SK-N-SH (cell line): Measurements from ENCODE around the gene KRT73. TPM values are rescaled to one million over a fixed set of nuclear protein-coding genes. Genes with fewer than 3 reads are reported as not detected.

Experiments
- CTCF ChIA-PET: fragments of 300-600, 350-600 bp; formaldehyde crosslinking; extraction: SDS; loops from one replicate; lab custom pipeline; 2021; lab: Yijun Ruan, JAX
- POLR2A ChIA-PET: fragments of 350-600 bp; sonication (Branson Sonifier 250); formaldehyde crosslinking; extraction: SDS; loops from one replicate; lab custom pipeline; 2020; ENCODE audit warnings: antibody characterized with exemption, inconsistent platforms; lab: Yijun Ruan, JAX
- DNase-seq: peaks from one replicate; pipeline ENCODE4 v3.0.0; 2012
- H2AFZ ChIP-seq: fragments of 200-600 bp; sonication (generic); 2 replicates; pipeline ENCODE4 v1.8.1; 2016; ENCODE audit warnings: antibody characterized with exemption, mild to moderate bottlenecking, low read depth
- H3F3A ChIP-seq: fragments of 200-600 bp; sonication (generic); replicated peaks from 2 replicates; pipeline ENCODE3; 2016; ENCODE audit warnings: antibody characterized with exemption, mild to moderate bottlenecking; ENCODE audit not compliant: insufficient read depth
- H3K27ac ChIP-seq, 2 experiments: fragments of 200-500 bp in 1 of 2; fragments of 200-600 bp in 1 of 2; sonication (Bioruptor generic) in 1 of 2; sonication (generic), shearing (Covaris generic) in 1 of 2; 2 replicates each; pipeline versions ENCODE4 v1.5.1 to v1.6.1; 2014 to 2016; ENCODE audit warnings: low read depth in 2 of 2, inconsistent platforms in 1 of 2, low read length in 1 of 2, mild to moderate bottlenecking in 1 of 2, mixed read lengths in 1 of 2
- H3K27me3 ChIP-seq: fragments of 200-600 bp; sonication (generic), shearing (Covaris generic); 2 replicates; pipeline ENCODE4 v1.6.1; 2016; ENCODE audit warnings: mixed run types; ENCODE audit not compliant: insufficient read depth
- H3K36me3 ChIP-seq, 2 experiments: fragments of 200-500 bp in 1 of 2; fragments of 200-600 bp in 1 of 2; sonication (Bioruptor generic) in 1 of 2; sonication (generic) in 1 of 2; replicated peaks in 1 of 2; 2 replicates each; pipeline versions ENCODE3 to v1.5.1; 2014 to 2016; ENCODE audit warnings: low read length in 1 of 2, mild to moderate bottlenecking in 1 of 2; ENCODE audit not compliant: insufficient read depth in 2 of 2, control insufficient read depth in 1 of 2
- H3K4me1 ChIP-seq, 2 experiments: fragments of 200-500 bp in 1 of 2; fragments of 200-600 bp in 1 of 2; sonication (Bioruptor generic) in 1 of 2; sonication (generic), shearing (Covaris generic) in 1 of 2; 2 replicates each; pipeline versions ENCODE4 v1.5.1 to v1.6.1; 2014 to 2016; ENCODE audit warnings: low read depth in 1 of 2, low read length in 1 of 2, mixed run types in 1 of 2; ENCODE audit not compliant: insufficient read depth in 2 of 2, control insufficient read depth in 1 of 2
- H3K4me2 ChIP-seq: fragments of 200-600 bp; sonication (generic), shearing (Covaris generic); 2 replicates; pipeline ENCODE4 v1.6.1; 2017; ENCODE audit warnings: mixed run types
- H3K4me3 ChIP-seq, 2 experiments: fragments of 200-500 bp in 1 of 2; fragments of 200-600 bp in 1 of 2; sonication (Bioruptor generic) in 1 of 2; sonication (generic), shearing (Covaris generic) in 1 of 2; 2 replicates each; pipeline versions ENCODE4 v1.5.1 to v1.8.1; 2014 to 2016; ENCODE audit warnings: low read depth in 2 of 2, inconsistent platforms in 1 of 2, low read length in 1 of 2, mild to moderate bottlenecking in 1 of 2, mixed read lengths in 1 of 2, moderate library complexity in 1 of 2
- H3K79me2 ChIP-seq: fragments of 200-600 bp; sonication (generic); 2 replicates; pipeline ENCODE4 v1.8.1; 2017; ENCODE audit warnings: mild to moderate bottlenecking; ENCODE audit not compliant: insufficient read depth
- H3K9ac ChIP-seq: fragments of 200-600 bp; sonication (generic); 2 replicates; pipeline ENCODE4 v1.6.1; 2017; ENCODE audit warnings: mixed run types
- H3K9me2 ChIP-seq: fragments of 200-600 bp; sonication (generic); 2 replicates; pipeline ENCODE4 v1.6.1; 2017; ENCODE audit warnings: mixed run types
- H3K9me3 ChIP-seq: fragments of 200-600 bp; sonication (generic); 2 replicates; pipeline ENCODE4 v1.6.1; 2017; ENCODE audit warnings: mixed run types, mild to moderate bottlenecking, moderate library complexity
- H4K20me1 ChIP-seq: fragments of 200-600 bp; sonication (generic); 2 replicates; pipeline ENCODE4 v1.6.1; 2017; ENCODE audit warnings: mild to moderate bottlenecking, mixed run types; ENCODE audit not compliant: insufficient read depth
- CHD2 ChIP-seq: fragments of 150-350 bp; IDR thresholded peaks from 2 replicates; pipeline ENCODE4 v1.6.1; 2018; ENCODE audit warnings: low read length; ENCODE audit not compliant: partially characterized antibody
- ELF1 ChIP-seq: IDR thresholded peaks from 2 replicates; pipeline ENCODE4 v1.4.0; 2012
- EP300 ChIP-seq, 2 experiments: IDR thresholded peaks; 2 replicates each; pipeline versions ENCODE4 v1.4.0 to v1.6.1; 2012; ENCODE audit warnings: borderline replicate concordance in 1 of 2, low read depth in 1 of 2, low read length in 1 of 2
- EZH2phosphoT487 ChIP-seq: fragments of 200-600 bp; sonication (generic); IDR thresholded peaks from 2 replicates; pipeline ENCODE4 v1.6.1; 2017; ENCODE audit warnings: low read depth, mixed run types, mild to moderate bottlenecking, antibody characterized with exemption, moderate library complexity, borderline replicate concordance
- FOXM1 ChIP-seq: IDR thresholded peaks from 2 replicates; pipeline ENCODE4 v1.4.0; 2012; ENCODE audit warnings: low read depth, mild to moderate bottlenecking
- JUND ChIP-seq: IDR thresholded peaks from 2 replicates; pipeline ENCODE4 v1.4.0; 2012
- MXI1 ChIP-seq: IDR thresholded peaks from 2 replicates; pipeline ENCODE4 v1.6.1; 2012; ENCODE audit warnings: mild to moderate bottlenecking, low read depth, low read length, improper control_type of control experiment
- NRF1 ChIP-seq: IDR thresholded peaks from 2 replicates; pipeline ENCODE4 v1.6.1; 2012; ENCODE audit warnings: low read depth, mild to moderate bottlenecking, low read length
- RXRA ChIP-seq: IDR thresholded peaks from 2 replicates; pipeline ENCODE4 v1.4.0; 2012; ENCODE audit warnings: low read depth, mild to moderate bottlenecking, borderline replicate concordance
- USF2 ChIP-seq: fragments of 150-350 bp; IDR thresholded peaks from 2 replicates; pipeline ENCODE4 v1.6.1; 2017; ENCODE audit warnings: antibody characterized with exemption, low read length, low read depth, borderline replicate concordance
- YY1 ChIP-seq: IDR thresholded peaks from 2 replicates; pipeline ENCODE4 v1.4.0; 2012; ENCODE audit warnings: low read depth, mild to moderate bottlenecking
- ZBTB33 ChIP-seq: IDR thresholded peaks from 2 replicates; pipeline ENCODE4 v1.4.0; 2012; ENCODE audit warnings: low read depth, borderline replicate concordance
- WGBS: methylation state at CpG from one replicate; pipeline ENCODE4 v1.1.6; 2017; ENCODE audit warnings: low lambda C conversion rate; 5-methylcytosine and 5-hydroxymethylcytosine counted together
- polyA plus RNA-seq, 3 experiments: library from polyadenylated mRNA; depleted of rRNA; stranded (reverse); fragments of >200 nt; gene quantifications; 2 replicates each; pipeline ENCODE4 v1.2.3, GENCODE V29; 2012
- TF ChIP-seq, protein P1 (sequence below): fragments of 200-600 bp; sonication (generic); IDR thresholded peaks from 2 replicates; pipeline ENCODE4 v1.6.1; 2017; ENCODE audit warnings: antibody characterized with exemption, mild to moderate bottlenecking, moderate library complexity
- TF ChIP-seq, protein P2 (sequence below): IDR thresholded peaks from 2 replicates; pipeline ENCODE4 v1.6.1; 2012; ENCODE audit warnings: mild to moderate bottlenecking, low read depth, low read length, moderate library complexity

The KRT73 gene
- polyA plus RNA-seq, 1 of the 3 experiments (the other 2 are of a cell fraction): not detected

- WGBS: 39% methylated on average over 6 of the region's 6 CpGs
- ChIA-PET CTCF (interaction anchor here (1.6 to 7.6 kb wide), 5 partner anchors 202 to 303 kb away, joined by 6 to 76 read pairs (median 17); no protein-coding TSS in a partner anchor), POLR2A (no interaction called here)
- H3K36me3 ChIP-seq: no peaks in the 10 kb centered on the region
- H3K4me3 ChIP-seq: no peak overlapping the region
- H3F3A ChIP-seq: no peaks in the 10 kb centered on the region
- H3K9me2 ChIP-seq: no peaks in the 10 kb centered on the region
- DNase-seq: no peak
- H3K9me3 ChIP-seq: no peaks in the 10 kb centered on the region
- H3K27me3 ChIP-seq: peaks cover 40% of the 10 kb centered on the region
- H3K79me2 ChIP-seq: no peaks in the 10 kb centered on the region
- no peak overlapping the region for H3K9ac ChIP-seq
- H3K4me2 ChIP-seq: no peak overlapping the region
- TF ChIP-seq EP300 (IDR thresholded peaks at IDR 0.05; ENCODE audit: borderline replicate concordance in 1 of 2, low read depth in 1 of 2, low read length in 1 of 2): no peak
- TF ChIP-seq NRF1: no peak
- TF ChIP-seq USF2: no peak
- no peak for TF ChIP-seq MXI1
- no peak for TF ChIP-seq JUND
- no peak for TF ChIP-seq EZH2phosphoT487
- no peak for TF ChIP-seq ZBTB33
- no peak for TF ChIP-seq RXRA
- TF ChIP-seq, protein P1, sequence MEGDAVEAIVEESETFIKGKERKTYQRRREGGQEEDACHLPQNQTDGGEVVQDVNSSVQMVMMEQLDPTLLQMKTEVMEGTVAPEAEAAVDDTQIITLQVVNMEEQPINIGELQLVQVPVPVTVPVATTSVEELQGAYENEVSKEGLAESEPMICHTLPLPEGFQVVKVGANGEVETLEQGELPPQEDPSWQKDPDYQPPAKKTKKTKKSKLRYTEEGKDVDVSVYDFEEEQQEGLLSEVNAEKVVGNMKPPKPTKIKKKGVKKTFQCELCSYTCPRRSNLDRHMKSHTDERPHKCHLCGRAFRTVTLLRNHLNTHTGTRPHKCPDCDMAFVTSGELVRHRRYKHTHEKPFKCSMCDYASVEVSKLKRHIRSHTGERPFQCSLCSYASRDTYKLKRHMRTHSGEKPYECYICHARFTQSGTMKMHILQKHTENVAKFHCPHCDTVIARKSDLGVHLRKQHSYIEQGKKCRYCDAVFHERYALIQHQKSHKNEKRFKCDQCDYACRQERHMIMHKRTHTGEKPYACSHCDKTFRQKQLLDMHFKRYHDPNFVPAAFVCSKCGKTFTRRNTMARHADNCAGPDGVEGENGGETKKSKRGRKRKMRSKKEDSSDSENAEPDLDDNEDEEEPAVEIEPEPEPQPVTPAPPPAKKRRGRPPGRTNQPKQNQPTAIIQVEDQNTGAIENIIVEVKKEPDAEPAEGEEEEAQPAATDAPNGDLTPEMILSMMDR: no peak
- TF ChIP-seq CHD2: no peak
- TF ChIP-seq ELF1: no peak
- no peak for TF ChIP-seq YY1
- TF ChIP-seq, protein P2, sequence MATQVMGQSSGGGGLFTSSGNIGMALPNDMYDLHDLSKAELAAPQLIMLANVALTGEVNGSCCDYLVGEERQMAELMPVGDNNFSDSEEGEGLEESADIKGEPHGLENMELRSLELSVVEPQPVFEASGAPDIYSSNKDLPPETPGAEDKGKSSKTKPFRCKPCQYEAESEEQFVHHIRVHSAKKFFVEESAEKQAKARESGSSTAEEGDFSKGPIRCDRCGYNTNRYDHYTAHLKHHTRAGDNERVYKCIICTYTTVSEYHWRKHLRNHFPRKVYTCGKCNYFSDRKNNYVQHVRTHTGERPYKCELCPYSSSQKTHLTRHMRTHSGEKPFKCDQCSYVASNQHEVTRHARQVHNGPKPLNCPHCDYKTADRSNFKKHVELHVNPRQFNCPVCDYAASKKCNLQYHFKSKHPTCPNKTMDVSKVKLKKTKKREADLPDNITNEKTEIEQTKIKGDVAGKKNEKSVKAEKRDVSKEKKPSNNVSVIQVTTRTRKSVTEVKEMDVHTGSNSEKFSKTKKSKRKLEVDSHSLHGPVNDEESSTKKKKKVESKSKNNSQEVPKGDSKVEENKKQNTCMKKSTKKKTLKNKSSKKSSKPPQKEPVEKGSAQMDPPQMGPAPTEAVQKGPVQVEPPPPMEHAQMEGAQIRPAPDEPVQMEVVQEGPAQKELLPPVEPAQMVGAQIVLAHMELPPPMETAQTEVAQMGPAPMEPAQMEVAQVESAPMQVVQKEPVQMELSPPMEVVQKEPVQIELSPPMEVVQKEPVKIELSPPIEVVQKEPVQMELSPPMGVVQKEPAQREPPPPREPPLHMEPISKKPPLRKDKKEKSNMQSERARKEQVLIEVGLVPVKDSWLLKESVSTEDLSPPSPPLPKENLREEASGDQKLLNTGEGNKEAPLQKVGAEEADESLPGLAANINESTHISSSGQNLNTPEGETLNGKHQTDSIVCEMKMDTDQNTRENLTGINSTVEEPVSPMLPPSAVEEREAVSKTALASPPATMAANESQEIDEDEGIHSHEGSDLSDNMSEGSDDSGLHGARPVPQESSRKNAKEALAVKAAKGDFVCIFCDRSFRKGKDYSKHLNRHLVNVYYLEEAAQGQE: no peak
- no peak for TF ChIP-seq FOXM1
- no peaks in the 10 kb centered on the region for H3K4me1 ChIP-seq
- H3K27ac ChIP-seq: no peak overlapping the region
- H2AFZ ChIP-seq: no peak overlapping the region
- H4K20me1 ChIP-seq: no peaks in the 10 kb centered on the region
These were observed 36.9 kb downstream of the KRT73 start for GRCh38 chr12:52581481-52581880.
